GM21526 (cell line): ENCODE measurements around the gene GPD1L.
A peak's percentile ranks its signal among the peaks of the same experiment; 100 is the strongest.
"Not testable (repeated sequence)": the region's sequence is repeated elsewhere in the genome, so short reads cannot be mapped to it uniquely, and the experiment has no call there.

Experiments used
- ATAC-seq: cut with Tn5 transposase; IDR thresholded peaks from one replicate; pipeline ENCODE4 v1.9.1; 2021; ENCODE audit warnings: moderate library complexity; ENCODE audit not compliant: unreplicated experiment, low FRiP score

The GPD1L gene

GRCh38 chr3:32105291-32106131, 909 bp upstream of the GPD1L start:
- ATAC-seq: no peak

- peak; percentile 17 for ATAC-seq
These were observed 526 bp downstream of the GPD1L start for GRCh38 chr3:32106929-32107362.

GRCh38 chr3:32108224-32108623, 1.8 kb downstream of the GPD1L start:
- not testable (repeated sequence) for ATAC-seq

GRCh38 chr3:32109256-32109655, 2.8 kb downstream of the GPD1L start:
- ATAC-seq: no peak

GRCh38 chr3:32110233-32110760, 3.9 kb downstream of the GPD1L start:
- ATAC-seq: no peak

GRCh38 chr3:32111560-32111959, 5.1 kb downstream of the GPD1L start:
- no peak for ATAC-seq

- ATAC-seq: no peak
These were observed 7.1 kb downstream of the GPD1L start for GRCh38 chr3:32113566-32113965.

- no peak for ATAC-seq
These were observed 7.6 kb downstream of the GPD1L start for GRCh38 chr3:32113981-32114545.

- ATAC-seq: not testable (repeated sequence)
These were observed 8.3 kb downstream of the GPD1L start for GRCh38 chr3:32114546-32115386.

- ATAC-seq: no peak
These were observed 10.9 kb downstream of the GPD1L start for GRCh38 chr3:32117320-32117719.

- ATAC-seq: no peak
These were observed 11.8 kb downstream of the GPD1L start for GRCh38 chr3:32118215-32118614.

- ATAC-seq: no peak
These were observed 14.1 kb downstream of the GPD1L start for GRCh38 chr3:32120471-32120870.

GRCh38 chr3:32121137-32121536, 14.7 kb downstream of the GPD1L start:
- ATAC-seq: no peak

- ATAC-seq: no peak
These were observed 17.2 kb downstream of the GPD1L start for GRCh38 chr3:32123620-32124019.

GRCh38 chr3:32125012-32125411, 18.6 kb downstream of the GPD1L start:
- no peak for ATAC-seq

- no peak for ATAC-seq
These were observed 20.0 kb downstream of the GPD1L start for GRCh38 chr3:32126305-32127015.

- no peak for ATAC-seq
These were observed 20.9 kb downstream of the GPD1L start for GRCh38 chr3:32127219-32127826.

- no peak for ATAC-seq
These were observed 22.5 kb downstream of the GPD1L start for GRCh38 chr3:32128936-32129335.

- ATAC-seq: no peak
These were observed 23.4 kb downstream of the GPD1L start for GRCh38 chr3:32129832-32130231.

GRCh38 chr3:32132121-32132520, 25.7 kb downstream of the GPD1L start:
- no peak for ATAC-seq
